ENCODE results near the gene SLC16A7.
"Not testable (repeated sequence)": the region's sequence is repeated elsewhere in the genome, so short reads cannot be mapped to it uniquely, and the experiment has no call there.

Gene SLC16A7

GRCh38 chr12:59736359-59736758 lies 140.5 kb downstream of the SLC16A7 start:
- no peak for DNase-seq (ENCODE audit: low spot score)

DNA sequence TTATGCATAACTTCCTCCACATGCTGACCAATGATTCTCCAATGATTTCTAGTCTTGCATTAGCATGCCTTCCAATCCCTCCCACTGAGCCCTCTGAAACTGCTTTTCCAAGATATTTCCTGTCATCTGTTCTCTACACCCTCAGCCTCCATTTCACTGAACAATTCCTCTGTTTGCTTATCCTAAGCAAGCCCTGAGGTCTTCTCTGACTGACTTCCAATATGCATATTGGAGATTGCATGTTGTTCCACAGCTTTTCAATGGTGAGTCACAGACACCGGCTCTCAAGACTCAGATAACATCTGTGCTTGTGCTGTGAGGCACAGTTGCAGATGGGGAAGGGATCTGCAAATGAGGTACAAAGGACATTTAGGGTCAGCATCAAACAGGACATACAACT lies 141.0 kb downstream of the SLC16A7 start:
- no peak for DNase-seq (ENCODE audit: low spot score)

- no peak for DNase-seq (ENCODE audit: low spot score)
Measured at GRCh38 chr12:59737725-59738463, 142.1 kb downstream of the SLC16A7 start.

DNA sequence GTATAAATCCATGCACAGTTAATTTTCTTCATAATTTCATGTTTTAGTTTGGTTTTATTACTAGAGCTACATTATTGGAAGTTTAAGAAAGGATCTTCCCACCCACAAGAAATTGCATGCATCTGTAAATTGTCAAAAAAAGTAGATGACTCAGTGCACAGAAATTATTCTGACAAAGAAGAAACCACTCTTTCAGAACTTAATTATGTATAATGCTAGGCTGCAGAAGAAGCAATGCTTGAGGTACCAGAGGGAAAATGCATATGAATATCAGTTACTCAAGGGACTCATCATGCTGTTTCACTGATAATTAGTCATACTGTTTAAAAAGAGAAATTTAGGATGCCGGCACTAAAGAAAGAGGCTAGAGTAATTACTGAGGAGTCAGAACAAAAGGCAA lies 147.0 kb downstream of the SLC16A7 start:
- DNase-seq (ENCODE audit: low spot score): no peak

- DNase-seq (ENCODE audit: low spot score): no peak
Measured at GRCh38 chr12:59744564-59744963, 148.7 kb downstream of the SLC16A7 start.

DNA sequence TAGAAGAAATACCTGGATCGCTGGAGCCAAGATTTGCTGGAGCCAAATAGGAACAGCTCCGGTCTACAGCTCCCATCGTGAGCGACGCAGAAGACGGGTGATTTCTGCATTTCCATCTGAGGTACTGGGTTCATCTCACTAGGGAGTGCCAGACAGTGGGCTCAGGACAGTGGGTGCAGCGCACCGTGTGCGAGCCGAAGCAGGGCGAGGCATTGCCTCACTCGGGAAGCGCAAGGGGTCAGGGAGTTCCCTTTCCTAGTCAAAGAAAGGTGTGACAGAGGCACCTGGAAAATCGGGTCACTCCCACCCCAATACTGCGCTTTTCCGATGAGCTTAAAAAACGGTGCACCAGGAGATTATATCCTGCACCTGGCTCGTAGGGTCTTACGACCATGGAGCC lies 155.3 kb downstream of the SLC16A7 start:
- DNase-seq (ENCODE audit: low spot score): not testable (repeated sequence)

GRCh38 chr12:59761542-59761941 lies 165.7 kb downstream of the SLC16A7 start:
- DNase-seq (ENCODE audit: low spot score): no peak

GRCh38 chr12:59763835-59764234 lies 168.0 kb downstream of the SLC16A7 start:
- DNase-seq (ENCODE audit: low spot score): no peak

DNA sequence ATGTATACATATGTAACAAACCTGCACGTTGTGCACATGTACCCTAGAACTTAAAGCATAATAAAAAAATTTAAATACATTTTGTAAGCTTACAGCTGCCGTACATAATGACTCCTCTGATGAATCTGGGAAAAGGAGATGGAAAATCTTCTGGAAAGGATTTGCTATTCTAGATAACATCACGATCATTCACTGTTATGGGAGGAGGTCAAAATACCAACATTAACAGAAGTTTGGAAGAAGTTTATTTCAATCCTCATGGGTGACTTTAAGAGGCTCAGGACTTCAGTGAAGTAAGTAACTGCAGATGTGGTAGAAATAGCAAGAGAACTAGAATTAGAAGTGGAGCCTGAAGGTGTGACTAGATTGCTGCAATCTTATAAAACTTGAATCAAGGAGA lies 172.2 kb downstream of the SLC16A7 start:
- DNase-seq (ENCODE audit: low spot score): no peak

- peak; percentile 41 for DNase-seq (ENCODE audit: low spot score)
Measured at GRCh38 chr12:59780605-59781135, 184.8 kb downstream of the SLC16A7 start.

GRCh38 chr12:59787610-59788009 lies 191.8 kb downstream of the SLC16A7 start:
- no peak for DNase-seq (ENCODE audit: low spot score)

DNA sequence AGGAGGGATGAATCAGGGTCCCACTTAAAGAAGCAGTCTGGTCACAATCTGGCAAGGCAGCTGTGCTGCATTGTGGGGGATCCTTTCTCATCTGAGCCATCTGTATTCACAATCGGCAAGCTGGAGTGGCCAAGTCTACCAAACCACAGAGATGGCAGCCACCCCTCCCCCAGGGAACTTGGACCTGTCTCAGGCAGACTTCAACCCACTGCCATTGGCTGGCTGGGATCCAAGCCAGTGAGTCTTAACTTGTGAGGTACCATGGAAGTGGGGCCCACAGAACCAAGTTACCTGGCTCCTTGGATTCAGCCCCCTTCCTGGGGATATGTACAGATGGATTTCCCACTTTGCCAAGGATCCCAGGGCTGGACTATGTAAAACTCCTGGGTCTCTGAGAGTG lies 196.8 kb downstream of the SLC16A7 start:
- no peak for DNase-seq (ENCODE audit: low spot score)

DNA sequence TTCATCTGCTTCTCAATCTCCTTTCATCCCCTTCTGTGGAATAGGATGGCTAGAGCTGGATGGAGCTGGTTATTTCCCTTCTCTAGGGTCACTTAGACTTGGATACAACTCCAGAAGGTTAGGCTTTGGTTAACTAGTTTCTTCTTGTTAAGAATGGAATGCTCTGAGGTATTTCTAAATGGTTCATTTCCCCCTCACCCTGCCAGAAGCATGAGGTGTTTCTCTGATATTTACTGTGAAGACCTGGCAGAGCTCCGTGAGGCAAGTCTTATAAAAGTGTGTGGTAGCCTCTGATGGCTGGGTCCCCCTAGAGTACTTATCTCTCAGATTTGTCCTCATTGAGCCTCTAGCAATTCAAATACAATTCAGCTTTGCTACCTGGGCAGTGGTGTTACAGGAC lies 207.9 kb downstream of the SLC16A7 start:
- no peak for DNase-seq (ENCODE audit: low spot score)

- DNase-seq (ENCODE audit: low spot score): no peak
Measured at GRCh38 chr12:59808317-59808910, 212.6 kb downstream of the SLC16A7 start.

DNA sequence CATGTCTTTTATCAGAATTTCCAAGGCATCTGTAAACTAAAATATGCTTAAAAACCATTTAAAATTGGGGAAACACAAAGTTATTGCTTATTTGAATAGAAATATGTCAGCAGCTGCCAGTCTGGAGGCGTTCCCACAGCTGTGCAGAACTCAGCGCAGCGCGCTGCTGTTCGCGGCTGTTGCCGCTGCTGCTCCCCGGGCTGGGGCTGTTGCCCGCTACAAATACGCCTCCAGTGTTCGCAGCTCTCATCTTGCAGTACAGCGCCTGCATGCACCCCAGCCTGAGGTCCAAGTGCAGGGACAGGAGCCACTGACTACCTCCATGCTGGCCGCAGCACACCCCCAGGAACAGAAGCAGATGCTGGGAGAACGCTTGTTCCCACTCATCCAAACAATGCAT lies 216.2 kb downstream of the SLC16A7 start:
- DNase-seq (ENCODE audit: low spot score): no peak

DNA sequence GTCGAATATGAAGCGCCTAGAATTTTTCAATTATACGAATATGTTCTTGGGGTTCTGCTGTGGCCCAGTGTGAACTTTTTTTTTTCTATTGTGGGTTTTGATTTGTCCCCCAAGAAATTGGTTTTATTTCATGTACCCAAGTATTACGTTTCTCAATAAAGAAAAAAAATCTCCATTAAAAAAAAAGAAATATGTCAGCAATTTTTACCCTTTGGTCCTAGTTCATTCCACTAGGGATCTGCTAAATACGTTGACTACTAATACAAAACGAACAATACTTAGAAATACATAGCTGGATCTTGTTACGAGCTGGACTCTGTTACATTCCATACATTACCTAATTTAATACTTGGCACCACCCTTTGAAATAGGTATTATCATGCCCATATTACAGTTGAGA lies 216.9 kb downstream of the SLC16A7 start:
- DNase-seq (ENCODE audit: low spot score): no peak

DNA sequence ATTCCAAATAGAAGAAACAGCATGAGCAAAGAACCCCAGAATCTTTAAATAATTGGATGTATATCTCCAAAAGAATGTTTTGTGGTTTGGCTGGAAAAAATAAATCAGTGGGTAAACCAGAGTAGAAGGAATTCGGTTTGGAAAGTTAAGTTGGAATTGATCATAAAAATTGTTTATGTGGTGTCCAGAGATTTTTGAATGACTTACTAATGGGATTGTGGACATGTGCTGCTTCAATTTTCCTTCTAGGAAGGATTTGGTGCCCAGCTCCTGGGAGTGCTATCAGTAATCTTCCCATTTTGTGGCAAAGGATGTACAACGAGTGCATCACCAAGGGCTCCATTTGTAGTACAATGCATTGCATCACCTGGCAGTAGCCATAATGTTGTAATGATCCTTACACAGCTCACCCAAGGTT lies 224.8 kb downstream of the SLC16A7 start:
- DNase-seq (ENCODE audit: low spot score): no peak

DNA sequence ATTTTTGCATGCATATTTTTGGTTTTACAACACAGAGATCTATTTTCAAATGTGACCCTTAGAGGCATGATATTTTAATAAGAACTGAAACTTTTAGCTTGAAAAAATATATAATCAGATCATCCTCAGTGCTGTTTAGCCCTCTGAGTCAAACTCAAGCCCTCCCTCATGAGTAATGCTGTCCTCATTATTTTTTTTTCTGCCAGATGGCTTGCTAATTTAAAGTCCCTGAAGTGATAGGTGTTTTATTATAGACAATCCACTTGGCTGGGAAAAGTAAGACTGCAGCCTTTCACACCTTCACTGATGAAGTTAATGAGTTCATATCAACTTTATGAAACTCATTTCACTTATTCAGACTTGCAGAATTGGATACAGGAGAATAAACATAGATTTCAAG lies 227.7 kb downstream of the SLC16A7 start:
- DNase-seq (ENCODE audit: low spot score): no peak

DNA sequence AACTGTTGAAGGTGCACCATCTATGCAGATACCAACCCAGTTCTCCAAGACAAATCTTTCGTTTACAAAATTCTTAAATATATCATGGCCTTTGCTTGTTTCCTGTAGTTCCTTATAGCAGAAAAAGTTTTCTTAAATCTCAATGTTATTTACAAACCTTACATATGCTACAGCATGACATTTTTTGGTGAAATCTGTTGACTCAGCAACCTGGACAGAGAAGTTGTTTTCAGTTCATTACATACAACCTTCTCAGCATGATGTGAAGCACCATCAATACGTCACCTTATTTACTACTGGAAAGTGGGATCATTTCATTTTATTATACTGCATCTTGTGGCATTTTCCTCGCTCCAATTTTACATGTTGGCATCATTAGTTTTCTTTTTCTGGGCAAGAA lies 231.9 kb downstream of the SLC16A7 start:
- DNase-seq (ENCODE audit: low spot score): no peak

DNA sequence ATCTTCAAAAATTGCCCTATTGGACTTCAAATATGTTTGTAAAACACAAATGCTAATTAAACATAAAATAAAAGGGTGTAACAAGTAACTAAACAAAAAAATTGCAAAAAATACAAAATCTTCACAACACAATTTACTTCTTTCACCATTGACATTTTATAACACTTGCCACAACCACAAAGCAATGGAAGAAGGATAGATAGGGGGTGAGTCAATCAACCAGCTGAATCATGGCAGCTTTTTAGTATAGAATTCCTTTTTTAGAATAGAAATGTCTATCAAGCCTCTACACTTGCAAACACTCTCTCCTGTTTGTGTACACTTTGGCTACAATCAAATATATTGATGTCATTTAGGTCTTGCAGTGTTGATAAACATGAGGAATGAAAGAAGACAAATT lies 232.7 kb downstream of the SLC16A7 start:
- DNase-seq (ENCODE audit: low spot score): no peak

DNA sequence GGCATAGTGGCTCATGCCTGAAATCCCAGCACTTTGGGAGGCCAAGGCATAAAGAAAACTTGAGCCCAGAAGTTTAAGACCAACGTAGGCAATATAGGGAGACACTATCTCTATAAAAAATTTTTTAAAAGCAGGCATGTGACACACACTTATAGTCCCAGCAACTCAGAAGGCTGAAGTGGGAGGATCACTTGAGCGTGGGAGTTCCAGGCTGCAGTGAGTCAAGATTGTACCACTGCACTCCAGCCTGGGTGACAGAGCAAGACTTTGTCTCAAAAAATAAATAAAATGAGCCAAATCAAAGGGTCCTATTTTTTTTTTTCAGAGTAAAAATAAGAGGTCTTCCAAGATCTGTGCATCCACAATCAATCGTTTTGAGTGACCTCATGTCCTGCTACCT lies 237.6 kb downstream of the SLC16A7 start:
- DNase-seq (ENCODE audit: low spot score): no peak

- DNase-seq (ENCODE audit: low spot score): no peak
Measured at GRCh38 chr12:59834659-59835474, 239.0 kb downstream of the SLC16A7 start.

All from ecto neural progenitor cell (in vitro differentiated cells).